A549 (cell line): ENCODE results near the gene CCDC127. TPM values are rescaled to one million over a fixed set of nuclear protein-coding genes. Genes with fewer than 3 reads are reported as not detected.
A peak's percentile ranks its signal among the peaks of the same experiment; 100 is the strongest.

Experiments used
- ATAC-seq, 2 experiments: fragments of 200-7000 bp in 1 of 2; fragments of >200 bp in 1 of 2; cut with Nextera tagmentation in 1 of 2; cut with Tn5 transposase in 1 of 2; 3 replicates each; pipeline versions ENCODE4 v1.8.0 to v1.9.1; 2018 to 2020; ENCODE audit warnings: mild to moderate bottlenecking in 1 of 2, moderate library complexity in 1 of 2
- CTCF ChIA-PET: fragments of 300-600 bp; sonication (Branson Sonifier 250); formaldehyde crosslinking; extraction: SDS; loops from one replicate; lab custom pipeline; 2021; ENCODE audit warnings: antibody characterized with exemption, inconsistent platforms; lab: Yijun Ruan, JAX
- POLR2A ChIA-PET: fragments of 350-600 bp; formaldehyde crosslinking; extraction: SDS; loops from one replicate; lab custom pipeline; 2021; ENCODE audit warnings: antibody characterized with exemption, inconsistent platforms; lab: Yijun Ruan, JAX
- DNase-seq, 2 experiments: peaks; one replicate each; pipeline versions ENCODE4 v3.0.0 to v3.0.0-alpha.2; 2011 to 2016; ENCODE audit warnings: low read depth in 1 of 2, low spot score in 1 of 2
- FAIRE-seq: peaks from 2 replicates; lab custom pipeline; 2011; peaks lifted over from hg19 to GRCh38; lab: Jason Lieb, UNC
- H3K27ac ChIP-seq, 2 experiments: fragments of >200 bp; sonication (Bioruptor Twin); formaldehyde crosslinking; 3 replicates each; pipeline ENCODE4 v1.5.1; 2016 to 2017
- H3K4me1 ChIP-seq: fragments of >200 bp; sonication (Bioruptor Twin); formaldehyde crosslinking; 3 replicates; pipeline ENCODE4 v1.6.1; 2016
- H3K4me2 ChIP-seq: fragments of >200 bp; sonication (Bioruptor Twin); formaldehyde crosslinking; 3 replicates; pipeline ENCODE4 v1.6.1; 2016
- H3K4me3 ChIP-seq: fragments of >200 bp; sonication (Bioruptor Twin); formaldehyde crosslinking; 3 replicates; pipeline ENCODE4 v1.5.1; 2016
- H3K9me3 ChIP-seq: fragments of >200 bp; sonication (Bioruptor Twin); formaldehyde crosslinking; 3 replicates; pipeline ENCODE4 v1.6.1; 2016
- CEBPB ChIP-seq, 2 experiments: fragments of >200 bp in 1 of 2; sonication (Bioruptor Twin) in 1 of 2; formaldehyde crosslinking in 1 of 2; IDR thresholded peaks; 2 replicates each; pipeline ENCODE4 v1.6.1; 2012 to 2016
- CHD4 ChIP-seq: fragments of 200-600 bp; sonication (generic); IDR thresholded peaks from 2 replicates; pipeline ENCODE4 v1.6.1; 2016; ENCODE audit warnings: antibody characterized with exemption, mild to moderate bottlenecking, borderline replicate concordance
- EHF ChIP-seq: fragments of 250-450 bp; sonication (Bioruptor Pico); IDR thresholded peaks from 2 replicates; pipeline ENCODE4 v1.5.0; 2020; ENCODE audit warnings: mild to moderate bottlenecking
- ESRRA ChIP-seq: fragments of 150-350 bp; IDR thresholded peaks from 2 replicates; pipeline ENCODE4 v1.6.1; 2014; ENCODE audit warnings: mild to moderate bottlenecking, low read length, borderline replicate concordance
- FOSB ChIP-seq: fragments of 250-450 bp; sonication (Bioruptor Pico); IDR thresholded peaks from 2 replicates; pipeline ENCODE4 v1.5.0; 2020; ENCODE audit warnings: mild to moderate bottlenecking, moderate library complexity
- HOXA7 ChIP-seq: fragments of 250-450 bp; sonication (Bioruptor Pico); IDR thresholded peaks from 2 replicates; pipeline ENCODE4 v1.5.0; 2020; ENCODE audit warnings: mild to moderate bottlenecking, moderate library complexity
- HOXB13 ChIP-seq: fragments of 250-450 bp; sonication (Bioruptor Pico); IDR thresholded peaks from 2 replicates; pipeline ENCODE4 v1.5.0; 2020; ENCODE audit warnings: low read depth, mild to moderate bottlenecking, moderate library complexity
- JUNB ChIP-seq: fragments of >200 bp; sonication (Bioruptor Twin); formaldehyde crosslinking; IDR thresholded peaks from 2 replicates; pipeline ENCODE4 v1.6.1; 2016
- KDM5A ChIP-seq: fragments of 200-600 bp; sonication (generic); IDR thresholded peaks from 2 replicates; pipeline ENCODE4 v1.6.1; 2016; ENCODE audit warnings: antibody characterized with exemption, mild to moderate bottlenecking
- MAFK ChIP-seq: fragments of 450-650 bp; IDR thresholded peaks from 2 replicates; pipeline ENCODE4 v1.6.1; 2014; ENCODE audit not compliant: partially characterized antibody
- MAZ ChIP-seq: fragments of 150-350 bp; IDR thresholded peaks from 2 replicates; pipeline ENCODE4 v1.6.1; 2014; ENCODE audit warnings: antibody characterized with exemption, low read depth, low read length, borderline replicate concordance
- NPAS2 ChIP-seq: fragments of 250-450 bp; sonication (Bioruptor Pico); IDR thresholded peaks from 2 replicates; pipeline ENCODE4 v1.8.0; 2022; ENCODE audit warnings: mild to moderate bottlenecking, moderate library complexity, borderline replicate concordance
- NR3C1 ChIP-seq: fragments of >200 bp; sonication (Bioruptor Twin); formaldehyde crosslinking; IDR thresholded peaks from 3 replicates; pipeline ENCODE4 v1.6.1; 2017
- POLR2AphosphoS2 ChIP-seq: conservative IDR thresholded peaks from 2 replicates; pipeline ENCODE4 v1.6.1; 2012; ENCODE audit warnings: low read length, improper control_type of control experiment, inconsistent platforms
- RARB ChIP-seq: fragments of 250-450 bp; sonication (Bioruptor Pico); IDR thresholded peaks from 2 replicates; pipeline ENCODE4 v1.8.0; 2021; ENCODE audit warnings: mild to moderate bottlenecking, moderate library complexity
- RFX5 ChIP-seq: fragments of 450-650 bp; IDR thresholded peaks from 2 replicates; pipeline ENCODE4 v1.7.1; 2014; ENCODE audit warnings: antibody characterized with exemption, mild to moderate bottlenecking, moderate library complexity
- RNF2 ChIP-seq: fragments of 200-600 bp; sonication (generic); IDR thresholded peaks from 2 replicates; pipeline ENCODE4 v1.6.1; 2016; ENCODE audit warnings: low read depth, mild to moderate bottlenecking, antibody characterized with exemption, moderate library complexity, borderline replicate concordance
- SMC3 ChIP-seq: fragments of >200 bp; sonication (Bioruptor Twin); formaldehyde crosslinking; IDR thresholded peaks from 3 replicates; pipeline ENCODE4 v1.6.1; 2018; ENCODE audit warnings: inconsistent platforms
- TFCP2L1 ChIP-seq: fragments of 250-450 bp; sonication (Bioruptor Pico); IDR thresholded peaks from 2 replicates; pipeline ENCODE4 v1.5.0; 2021; ENCODE audit warnings: mild to moderate bottlenecking
- TP53 ChIP-seq: fragments of 250-450 bp; sonication (Bioruptor Pico); IDR thresholded peaks from 2 replicates; pipeline ENCODE4 v1.5.0; 2021; ENCODE audit warnings: mild to moderate bottlenecking, moderate library complexity
- ZC3H11A ChIP-seq: fragments of 450-650 bp; IDR thresholded peaks from 2 replicates; pipeline ENCODE4 v1.6.1; 2014; ENCODE audit warnings: antibody characterized with exemption, mild to moderate bottlenecking
- ZNF302 ChIP-seq: fragments of 250-450 bp; sonication (Bioruptor Pico); IDR thresholded peaks from 2 replicates; pipeline ENCODE4 v1.9.0; 2021; ENCODE audit warnings: inconsistent platforms, mild to moderate bottlenecking, moderate library complexity
- WGBS: methylation state at CpG from one replicate; pipeline ENCODE4 v1.1.6; 2017; ENCODE audit errors: missing lambda C conversion rate; 5-methylcytosine and 5-hydroxymethylcytosine counted together
- polyA plus RNA-seq, 4 experiments: library from polyadenylated mRNA; depleted of rRNA in 3 of 4; stranded (reverse); fragments of >200 nt; fragmentation: RNase III in 1 of 4; extraction: RNeasy Plus Mini Kit Qiagen cat#74134 plus additional on column Dnase treatment in 1 of 4; gene quantifications; 2 replicates in 3 of 4; 3 replicates in 1 of 4; pipeline ENCODE4 v1.2.3, GENCODE V29; 2011 to 2017
- TF ChIP-seq, protein P1 (sequence below): fragments of >200 bp; sonication (Bioruptor Twin); formaldehyde crosslinking; IDR thresholded peaks from 3 replicates; pipeline ENCODE4 v1.5.1; 2016
- TF ChIP-seq, protein P2 (sequence below): fragments of 150-350 bp; IDR thresholded peaks from 2 replicates; pipeline ENCODE4 v1.6.1; 2014; ENCODE audit warnings: low read depth, mild to moderate bottlenecking, low read length
- TF ChIP-seq, protein P3 (sequence below): fragments of 200-600 bp; sonication (generic); IDR thresholded peaks from 2 replicates; pipeline ENCODE4 v1.6.1; 2016; ENCODE audit warnings: antibody characterized with exemption, mild to moderate bottlenecking, moderate library complexity

The CCDC127 gene
- polyA plus RNA-seq, 2 of the 4 experiments (the other 2 are of a cell fraction) = 5.1 to 6.2 TPM

DNA sequence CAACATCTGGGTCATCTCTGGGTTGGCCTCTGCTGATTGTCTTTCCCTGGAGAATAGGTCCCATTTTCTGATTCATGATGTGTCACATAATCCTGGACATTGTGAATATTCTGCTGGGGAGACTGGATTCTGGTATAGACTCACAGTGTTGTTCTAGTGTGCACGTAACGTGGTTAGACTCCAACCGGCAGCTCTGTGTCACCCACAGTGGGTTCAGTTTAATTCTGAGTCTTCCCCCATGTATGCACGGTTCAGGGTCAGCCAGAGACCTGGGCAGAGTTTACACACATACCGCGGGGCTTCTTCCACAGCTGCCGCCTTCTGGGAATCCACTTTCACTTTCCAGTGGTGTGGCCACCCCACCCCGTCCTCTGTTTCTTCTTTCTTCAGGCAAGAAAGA, 64.7 kb downstream of the CCDC127 start:
- WGBS = 73% methylated on average over 8 of the region's 8 CpGs
- Histone ChIP-seq H3K4me3 (no peak overlapping the region), H3K27ac (no peak overlapping the region), H3K4me2 (no peak overlapping the region), H3K9me3 (peaks cover 12% of the 10 kb centered on the region), H3K4me1 (no peaks in the 10 kb centered on the region)
- no peak for DNase-seq
- ChIA-PET POLR2A (no interaction called here), CTCF (interaction anchor here (1.1 to 1.4 kb wide), 3 partner anchors 9 to 27 kb away, joined by 3 to 4 read pairs (median 3); no protein-coding TSS in a partner anchor)
- FAIRE-seq = no peak
- no peak for TF ChIP-seq EHF (CRISPR knock-in tag)
- no peak for TF ChIP-seq RNF2
- TF ChIP-seq KDM5A = no peak
- no peak for TF ChIP-seq ZC3H11A
- TF ChIP-seq HOXB13 = no peak
- TF ChIP-seq HOXA7 (CRISPR knock-in tag) = no peak
- TF ChIP-seq TP53 (CRISPR knock-in tag) = no peak
- TF ChIP-seq, protein P1, sequence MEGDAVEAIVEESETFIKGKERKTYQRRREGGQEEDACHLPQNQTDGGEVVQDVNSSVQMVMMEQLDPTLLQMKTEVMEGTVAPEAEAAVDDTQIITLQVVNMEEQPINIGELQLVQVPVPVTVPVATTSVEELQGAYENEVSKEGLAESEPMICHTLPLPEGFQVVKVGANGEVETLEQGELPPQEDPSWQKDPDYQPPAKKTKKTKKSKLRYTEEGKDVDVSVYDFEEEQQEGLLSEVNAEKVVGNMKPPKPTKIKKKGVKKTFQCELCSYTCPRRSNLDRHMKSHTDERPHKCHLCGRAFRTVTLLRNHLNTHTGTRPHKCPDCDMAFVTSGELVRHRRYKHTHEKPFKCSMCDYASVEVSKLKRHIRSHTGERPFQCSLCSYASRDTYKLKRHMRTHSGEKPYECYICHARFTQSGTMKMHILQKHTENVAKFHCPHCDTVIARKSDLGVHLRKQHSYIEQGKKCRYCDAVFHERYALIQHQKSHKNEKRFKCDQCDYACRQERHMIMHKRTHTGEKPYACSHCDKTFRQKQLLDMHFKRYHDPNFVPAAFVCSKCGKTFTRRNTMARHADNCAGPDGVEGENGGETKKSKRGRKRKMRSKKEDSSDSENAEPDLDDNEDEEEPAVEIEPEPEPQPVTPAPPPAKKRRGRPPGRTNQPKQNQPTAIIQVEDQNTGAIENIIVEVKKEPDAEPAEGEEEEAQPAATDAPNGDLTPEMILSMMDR = no peak
- no peak for TF ChIP-seq JUNB
- TF ChIP-seq RARB (CRISPR knock-in tag) = no peak
- no peak for TF ChIP-seq NPAS2
- no peak for TF ChIP-seq CHD4
- TF ChIP-seq ESRRA = no peak
- TF ChIP-seq FOSB (CRISPR knock-in tag) = no peak
- no peak for TF ChIP-seq SMC3
- no peak for ATAC-seq

DNA sequence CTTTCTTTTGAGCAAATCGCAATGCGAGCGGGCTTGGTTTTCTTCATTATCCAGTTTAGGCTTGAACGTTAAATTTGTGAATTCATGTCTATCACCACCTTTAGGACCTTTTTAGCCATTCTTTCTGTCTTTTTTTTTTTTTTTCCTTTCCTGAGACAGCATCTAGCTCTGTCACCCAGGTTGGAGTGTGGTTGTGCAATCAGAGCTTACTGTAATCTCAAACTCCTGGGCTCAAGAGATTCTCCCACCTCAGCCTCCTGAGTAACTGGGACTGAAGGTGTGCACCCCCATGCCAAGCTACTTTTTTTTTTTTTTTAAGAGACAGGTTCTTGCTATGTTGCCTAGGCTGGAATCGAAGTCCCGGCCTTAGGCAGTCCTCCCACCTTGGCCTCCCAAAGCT, 65.9 kb downstream of the CCDC127 start:
- CTCF ChIA-PET = interaction anchor here (0.6 to 1.1 kb wide), 2 partner anchors 10 to 137 kb away, joined by 3 read pairs; no protein-coding TSS in a partner anchor
- WGBS = 88% methylated on average over 6 of the region's 6 CpGs
- H3K4me3 ChIP-seq = no peak overlapping the region
- FAIRE-seq = no peak
- H3K4me1 ChIP-seq = no peaks in the 10 kb centered on the region
- H3K4me2 ChIP-seq = no peak overlapping the region
- no peak for DNase-seq
- no peak overlapping the region for H3K27ac ChIP-seq
- POLR2A ChIA-PET = no interaction called here
- no peak for ATAC-seq
- TF ChIP-seq CEBPB (IDR thresholded peaks at IDR 0.05) (0 out of 4 replicates have a peak, but pooled peaks of 1 of the 2 experiments have one; percentile 4), KDM5A (no peak), NR3C1 (no peak)
- peaks cover 24% of the 10 kb centered on the region for H3K9me3 ChIP-seq

DNA sequence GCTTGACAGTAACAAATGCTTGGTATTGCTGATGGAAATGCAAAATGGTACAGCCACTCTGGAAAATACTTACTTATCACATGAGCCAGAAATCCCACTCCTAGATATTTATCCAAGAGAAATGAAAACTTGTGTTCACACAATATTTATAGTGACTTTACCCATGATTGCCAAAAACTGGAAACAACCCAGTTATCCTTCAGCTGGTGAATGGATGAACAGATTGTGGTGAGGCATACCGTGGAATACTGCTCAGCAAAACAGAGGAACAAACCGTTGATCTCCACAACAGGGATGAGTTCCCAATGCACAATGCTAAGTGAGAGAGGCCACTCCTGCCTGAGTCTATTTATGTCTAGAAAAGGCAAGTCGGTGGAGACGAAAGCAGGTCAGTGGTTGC, 67.2 kb downstream of the CCDC127 start:
- DNase-seq (no peak), FAIRE-seq (no peak), ATAC-seq (no peak)
- Histone ChIP-seq H3K9me3 (peaks cover 27% of the 10 kb centered on the region), H3K27ac (no peak overlapping the region), H3K4me3 (no peak overlapping the region), H3K4me2 (no peak overlapping the region), H3K4me1 (no peaks in the 10 kb centered on the region)
- WGBS = 56% methylated on average over 4 of the region's 4 CpGs
- TF ChIP-seq ZNF302 (CRISPR knock-in tag) (no peak), SMC3 (no peak), ZC3H11A (no peak), MAFK (no peak), RFX5 (no peak), MAZ (no peak), TFCP2L1 (CRISPR knock-in tag) (no peak), EHF (CRISPR knock-in tag) (no peak), POLR2AphosphoS2 (no peak)
- TF ChIP-seq, protein P2, sequence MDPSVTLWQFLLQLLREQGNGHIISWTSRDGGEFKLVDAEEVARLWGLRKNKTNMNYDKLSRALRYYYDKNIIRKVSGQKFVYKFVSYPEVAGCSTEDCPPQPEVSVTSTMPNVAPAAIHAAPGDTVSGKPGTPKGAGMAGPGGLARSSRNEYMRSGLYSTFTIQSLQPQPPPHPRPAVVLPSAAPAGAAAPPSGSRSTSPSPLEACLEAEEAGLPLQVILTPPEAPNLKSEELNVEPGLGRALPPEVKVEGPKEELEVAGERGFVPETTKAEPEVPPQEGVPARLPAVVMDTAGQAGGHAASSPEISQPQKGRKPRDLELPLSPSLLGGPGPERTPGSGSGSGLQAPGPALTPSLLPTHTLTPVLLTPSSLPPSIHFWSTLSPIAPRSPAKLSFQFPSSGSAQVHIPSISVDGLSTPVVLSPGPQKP = no peak
- TF ChIP-seq, protein P3, sequence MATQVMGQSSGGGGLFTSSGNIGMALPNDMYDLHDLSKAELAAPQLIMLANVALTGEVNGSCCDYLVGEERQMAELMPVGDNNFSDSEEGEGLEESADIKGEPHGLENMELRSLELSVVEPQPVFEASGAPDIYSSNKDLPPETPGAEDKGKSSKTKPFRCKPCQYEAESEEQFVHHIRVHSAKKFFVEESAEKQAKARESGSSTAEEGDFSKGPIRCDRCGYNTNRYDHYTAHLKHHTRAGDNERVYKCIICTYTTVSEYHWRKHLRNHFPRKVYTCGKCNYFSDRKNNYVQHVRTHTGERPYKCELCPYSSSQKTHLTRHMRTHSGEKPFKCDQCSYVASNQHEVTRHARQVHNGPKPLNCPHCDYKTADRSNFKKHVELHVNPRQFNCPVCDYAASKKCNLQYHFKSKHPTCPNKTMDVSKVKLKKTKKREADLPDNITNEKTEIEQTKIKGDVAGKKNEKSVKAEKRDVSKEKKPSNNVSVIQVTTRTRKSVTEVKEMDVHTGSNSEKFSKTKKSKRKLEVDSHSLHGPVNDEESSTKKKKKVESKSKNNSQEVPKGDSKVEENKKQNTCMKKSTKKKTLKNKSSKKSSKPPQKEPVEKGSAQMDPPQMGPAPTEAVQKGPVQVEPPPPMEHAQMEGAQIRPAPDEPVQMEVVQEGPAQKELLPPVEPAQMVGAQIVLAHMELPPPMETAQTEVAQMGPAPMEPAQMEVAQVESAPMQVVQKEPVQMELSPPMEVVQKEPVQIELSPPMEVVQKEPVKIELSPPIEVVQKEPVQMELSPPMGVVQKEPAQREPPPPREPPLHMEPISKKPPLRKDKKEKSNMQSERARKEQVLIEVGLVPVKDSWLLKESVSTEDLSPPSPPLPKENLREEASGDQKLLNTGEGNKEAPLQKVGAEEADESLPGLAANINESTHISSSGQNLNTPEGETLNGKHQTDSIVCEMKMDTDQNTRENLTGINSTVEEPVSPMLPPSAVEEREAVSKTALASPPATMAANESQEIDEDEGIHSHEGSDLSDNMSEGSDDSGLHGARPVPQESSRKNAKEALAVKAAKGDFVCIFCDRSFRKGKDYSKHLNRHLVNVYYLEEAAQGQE = no peak
- ChIA-PET POLR2A (no interaction called here), CTCF (no interaction called here)
